CD14-positive monocyte (primary cell): Measurements from ENCODE around the gene SERPINA3. TPM values are rescaled to one million over a fixed set of nuclear protein-coding genes. Genes with fewer than 3 reads are reported as not detected.

ENCODE experiments used
- DNase-seq, 3 donors: peaks; one replicate each; pipeline ENCODE4 v3.0.0-alpha.2; 2011 to 2022
- H2AFZ ChIP-seq: 2 replicates; pipeline ENCODE4 v1.6.0; 2012; ENCODE audit warnings: mild to moderate bottlenecking, low read depth, low read length, inconsistent platforms; ENCODE audit not compliant: insufficient read depth, poor library complexity, severe bottlenecking
- H3K27ac ChIP-seq, 2 donors: 1 replicate in 1 of 2; 2 replicates in 1 of 2; pipeline ENCODE4 v1.5.1; 2012 to 2013; ENCODE audit warnings: low read length in 2 of 2, control low read depth in 1 of 2, inconsistent platforms in 1 of 2, low read depth in 1 of 2, mild to moderate bottlenecking in 1 of 2
- H3K27me3 ChIP-seq, 2 donors: one replicate each; pipeline versions ENCODE4 v1.6.0 to v1.6.1; 2011 to 2013; ENCODE audit warnings: low read length in 2 of 2; ENCODE audit not compliant: control insufficient read depth in 2 of 2, insufficient read depth in 2 of 2
- H3K36me3 ChIP-seq, 2 donors: replicated peaks in 1 of 2; 1 replicate in 1 of 2; 2 replicates in 1 of 2; pipeline versions ENCODE4 v1.5.1 to v1.6.1; 2012 to 2013; ENCODE audit warnings: low read length in 2 of 2, control low read depth in 1 of 2, inconsistent platforms in 1 of 2, mild to moderate bottlenecking in 1 of 2; ENCODE audit not compliant: insufficient read depth in 2 of 2, control insufficient read depth in 1 of 2
- H3K4me1 ChIP-seq, 2 donors: 1 replicate in 1 of 2; 2 replicates in 1 of 2; pipeline versions ENCODE4 v1.5.1 to v1.6.1; 2012 to 2013; ENCODE audit warnings: low read length in 2 of 2, control low read depth in 1 of 2, inconsistent platforms in 1 of 2, mild to moderate bottlenecking in 1 of 2, moderate library complexity in 1 of 2; ENCODE audit not compliant: insufficient read depth in 2 of 2, control insufficient read depth in 1 of 2
- H3K4me2 ChIP-seq: replicated peaks from 2 replicates; pipeline ENCODE3; 2012; ENCODE audit warnings: low read length, moderate library complexity, mild to moderate bottlenecking; ENCODE audit not compliant: poor library complexity, severe bottlenecking; ENCODE audit errors: extremely low read depth
- H3K4me3 ChIP-seq, 3 experiments: fragments of 200-600 bp in 1 of 3; sonication (generic) in 1 of 3; replicated peaks in 1 of 3; 1 replicate in 2 of 3; 2 replicates in 1 of 3; pipeline ENCODE4 v1.5.1; 2011 to 2013; ENCODE audit warnings: low read length in 3 of 3, mild to moderate bottlenecking in 3 of 3, control low read depth in 2 of 3, low read depth in 2 of 3, inconsistent platforms in 1 of 3, moderate library complexity in 1 of 3
- H3K79me2 ChIP-seq: 2 replicates; pipeline ENCODE4 v1.6.0; 2012; ENCODE audit warnings: mild to moderate bottlenecking, control low read depth, inconsistent platforms, low read length, moderate library complexity; ENCODE audit not compliant: insufficient read depth
- H3K9ac ChIP-seq: 2 replicates; pipeline ENCODE4 v1.6.0; 2017; ENCODE audit warnings: low read length, mild to moderate bottlenecking; ENCODE audit not compliant: insufficient read depth, poor library complexity, severe bottlenecking
- H3K9me3 ChIP-seq, 2 donors: replicated peaks in 1 of 2; 1 replicate in 1 of 2; 2 replicates in 1 of 2; pipeline versions ENCODE4 v1.5.1 to v1.6.1; 2012 to 2013; ENCODE audit warnings: low read length in 2 of 2, control low read depth in 1 of 2; ENCODE audit not compliant: control insufficient read depth in 1 of 2, insufficient read depth in 1 of 2
- H4K20me1 ChIP-seq: 2 replicates; pipeline ENCODE4 v1.6.0; 2012; ENCODE audit warnings: mild to moderate bottlenecking, low read length, control low read depth, moderate library complexity; ENCODE audit not compliant: insufficient read depth
- H3K27ac Mint-ChIP-seq, 7 donors: one replicate each; pipeline ENCODE4 v1.8.0; 2020; ENCODE audit warnings: mild to moderate bottlenecking in 7 of 7, mixed read lengths in 7 of 7, moderate library complexity in 6 of 7, inconsistent platforms in 2 of 7
- H3K27me3 Mint-ChIP-seq, 3 donors: one replicate each; pipeline ENCODE4 v1.8.0; 2021 to 2022; ENCODE audit warnings: low read depth in 3 of 3, mild to moderate bottlenecking in 3 of 3, mixed read lengths in 3 of 3, moderate library complexity in 3 of 3, inconsistent platforms in 1 of 3
- H3K36me3 Mint-ChIP-seq, 2 donors: one replicate each; pipeline ENCODE4 v1.8.0; 2020; ENCODE audit warnings: mixed read lengths in 2 of 2, inconsistent platforms in 1 of 2, mild to moderate bottlenecking in 1 of 2
- H3K4me1 Mint-ChIP-seq: one replicate; pipeline ENCODE4 v1.8.0; 2020; ENCODE audit warnings: mild to moderate bottlenecking, mixed read lengths
- H3K4me3 Mint-ChIP-seq, 2 donors: one replicate each; pipeline ENCODE4 v1.8.0; 2020; ENCODE audit warnings: mild to moderate bottlenecking in 2 of 2, mixed read lengths in 2 of 2, moderate library complexity in 1 of 2
- H3K9me3 Mint-ChIP-seq, 7 donors: one replicate each; pipeline ENCODE4 v1.8.0; 2020 to 2022; ENCODE audit warnings: mixed read lengths in 7 of 7, mild to moderate bottlenecking in 6 of 7, moderate library complexity in 6 of 7, inconsistent platforms in 2 of 7
- WGBS: methylation state at CpG from one replicate; pipeline ENCODE4 v1.1.5; 2013; ENCODE audit warnings: missing lambda C conversion rate; ENCODE audit not compliant: insufficient coverage; 5-methylcytosine and 5-hydroxymethylcytosine counted together
- intact Hi-C, 2 donors: fragments of 100-400 bp; cut with micrococcal nuclease; formaldehyde crosslinking; loops; one replicate each; pipeline versions ENCODE4 v1.15.0 to v1.15.1; 2023
- polyA plus RNA-seq, 3 donors: library from polyadenylated mRNA; depleted of rRNA in 1 of 3; unstranded in 2 of 3; stranded (reverse) in 1 of 3; fragments of 300-500 nt in 2 of 3; fragments of >200 nt in 1 of 3; fragmentation: Illumina TruSeq in 2 of 3; gene quantifications; 1 replicate in 2 of 3; 2 replicates in 1 of 3; pipeline ENCODE4 v1.2.3, GENCODE V29; 2012 to 2021
- TF ChIP-seq, protein P1 (sequence below): fragments of 200-600 bp; IDR thresholded peaks from one replicate; pipeline ENCODE4 v1.8.0; 2022; ENCODE audit warnings: antibody characterized with exemption, mild to moderate bottlenecking

The SERPINA3 gene
- polyA plus RNA-seq, 3 donors, result not detected

GRCh38 chr14:94571950-94572349 is 40.2 kb upstream of the SERPINA3 start:
- no peak overlapping the region for H3K27ac ChIP-seq

GRCh38 chr14:94572637-94573303 is 39.4 kb upstream of the SERPINA3 start:
- no peaks in the 10 kb centered on the region for H3K4me1 ChIP-seq
- Mint-ChIP-seq H3K27me3 (peaks cover 0 to 4% (median 0%) of the 10 kb centered on the region in 3 donors), H3K4me3 (no peak overlapping the region), H3K36me3 (no peaks in the 10 kb centered on the region), H3K4me1 (no peaks in the 10 kb centered on the region), H3K9me3 (peaks cover 0 to 10% (median 0%) of the 10 kb centered on the region in 7 donors), H3K27ac (no peak overlapping the region)
- no peak overlapping the region for H3K9ac ChIP-seq
- 90% methylated on average over 5 of the region's 7 CpGs for WGBS
- no peaks in the 10 kb centered on the region for H3K9me3 ChIP-seq
- TF ChIP-seq, protein P1, sequence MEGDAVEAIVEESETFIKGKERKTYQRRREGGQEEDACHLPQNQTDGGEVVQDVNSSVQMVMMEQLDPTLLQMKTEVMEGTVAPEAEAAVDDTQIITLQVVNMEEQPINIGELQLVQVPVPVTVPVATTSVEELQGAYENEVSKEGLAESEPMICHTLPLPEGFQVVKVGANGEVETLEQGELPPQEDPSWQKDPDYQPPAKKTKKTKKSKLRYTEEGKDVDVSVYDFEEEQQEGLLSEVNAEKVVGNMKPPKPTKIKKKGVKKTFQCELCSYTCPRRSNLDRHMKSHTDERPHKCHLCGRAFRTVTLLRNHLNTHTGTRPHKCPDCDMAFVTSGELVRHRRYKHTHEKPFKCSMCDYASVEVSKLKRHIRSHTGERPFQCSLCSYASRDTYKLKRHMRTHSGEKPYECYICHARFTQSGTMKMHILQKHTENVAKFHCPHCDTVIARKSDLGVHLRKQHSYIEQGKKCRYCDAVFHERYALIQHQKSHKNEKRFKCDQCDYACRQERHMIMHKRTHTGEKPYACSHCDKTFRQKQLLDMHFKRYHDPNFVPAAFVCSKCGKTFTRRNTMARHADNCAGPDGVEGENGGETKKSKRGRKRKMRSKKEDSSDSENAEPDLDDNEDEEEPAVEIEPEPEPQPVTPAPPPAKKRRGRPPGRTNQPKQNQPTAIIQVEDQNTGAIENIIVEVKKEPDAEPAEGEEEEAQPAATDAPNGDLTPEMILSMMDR, result no peak
- no peaks in the 10 kb centered on the region for H4K20me1 ChIP-seq
- no peaks in the 10 kb centered on the region for H3K36me3 ChIP-seq
- H3K27ac ChIP-seq, result no peak overlapping the region
- DNase-seq, result no peak
- no peak overlapping the region for H3K4me3 ChIP-seq
- no peak overlapping the region for H2AFZ ChIP-seq
- no peak overlapping the region for H3K4me2 ChIP-seq
- H3K27me3 ChIP-seq, result no peaks in the 10 kb centered on the region
- H3K79me2 ChIP-seq, result no peaks in the 10 kb centered on the region
- intact Hi-C loops, result no loop called here

More at GRCh38 chr14:94571950-94572349, 40.2 kb upstream of the SERPINA3 start:
- Histone ChIP-seq H3K4me1 (no peaks in the 10 kb centered on the region), H2AFZ (no peak overlapping the region), H3K9ac (no peak overlapping the region), H3K79me2 (no peaks in the 10 kb centered on the region), H3K27me3 (no peaks in the 10 kb centered on the region), H3K9me3 (no peaks in the 10 kb centered on the region), H3K4me2 (no peak overlapping the region), H3K4me3 (no peak overlapping the region), H3K36me3 (no peaks in the 10 kb centered on the region), H4K20me1 (no peaks in the 10 kb centered on the region)
- no peaks in the 10 kb centered on the region for H3K36me3 Mint-ChIP-seq
- DNase-seq, result no peak
- TF ChIP-seq, protein P1, result no peak
- intact Hi-C loops, result no loop called here
- 81% methylated on average over 2 of the region's 6 CpGs for WGBS
- peaks cover 0 to 5% (median 0%) of the 10 kb centered on the region in 3 donors for H3K27me3 Mint-ChIP-seq
- no peak overlapping the region for H3K4me3 Mint-ChIP-seq
- peaks cover 0 to 11% (median 1%) of the 10 kb centered on the region in 7 donors for H3K9me3 Mint-ChIP-seq
- H3K27ac Mint-ChIP-seq, result no peak overlapping the region
- H3K4me1 Mint-ChIP-seq, result no peaks in the 10 kb centered on the region
